Neural progenitor cell (in vitro differentiated cells): ENCODE data around the gene NEDD4. TPM values are rescaled to one million over a fixed set of nuclear protein-coding genes. Genes with fewer than 3 reads are reported as not detected.

Experiments
- DNase-seq: peaks from one replicate; pipeline ENCODE4 v3.0.0-alpha.2; 2016; ENCODE audit warnings: low spot score
- H2AFZ ChIP-seq: fragments of 200-600 bp; sonication (generic); replicated peaks from 2 replicates; pipeline ENCODE4 v1.6.1; 2016; ENCODE audit warnings: antibody characterized with exemption
- H3F3A ChIP-seq: fragments of 200-600 bp; sonication (generic); 2 replicates; pipeline ENCODE4 v1.6.1; 2016; ENCODE audit warnings: antibody characterized with exemption, low read depth
- H3K27ac ChIP-seq: fragments of 200-600 bp; sonication (generic); 2 replicates; pipeline ENCODE4 v1.5.1; 2016; ENCODE audit warnings: mild to moderate bottlenecking
- H3K27me3 ChIP-seq: fragments of 200-600 bp; sonication (generic); 2 replicates; pipeline ENCODE4 v1.6.1; 2016; ENCODE audit warnings: mild to moderate bottlenecking, moderate library complexity
- H3K36me3 ChIP-seq: fragments of 200-600 bp; sonication (generic); 2 replicates; pipeline ENCODE4 v1.5.1; 2016
- H3K4me1 ChIP-seq: fragments of 200-600 bp; sonication (generic); 2 replicates; pipeline ENCODE4 v1.6.1; 2016; ENCODE audit warnings: mixed run types
- H3K4me2 ChIP-seq: fragments of 200-600 bp; sonication (generic); 2 replicates; pipeline ENCODE4 v1.6.1; 2016
- H3K4me3 ChIP-seq: fragments of 200-600 bp; sonication (generic); 2 replicates; pipeline ENCODE4 v1.5.1; 2016
- H3K79me2 ChIP-seq: fragments of 200-600 bp; sonication (generic); 2 replicates; pipeline ENCODE4 v1.6.1; 2016; ENCODE audit warnings: low read depth
- H3K9ac ChIP-seq: fragments of 200-600 bp; sonication (generic); 2 replicates; pipeline ENCODE4 v1.6.1; 2016
- H3K9me3 ChIP-seq: fragments of 200-600 bp; sonication (generic); 2 replicates; pipeline ENCODE4 v1.5.1; 2016; ENCODE audit warnings: low read depth
- H4K20me1 ChIP-seq: fragments of 200-600 bp; sonication (generic); 2 replicates; pipeline ENCODE4 v1.6.1; 2016; ENCODE audit warnings: low read depth
- H3K27ac Mint-ChIP-seq: 3 replicates; pipeline ENCODE4 v1.8.0; 2021; ENCODE audit warnings: mixed read lengths
- H3K27me3 Mint-ChIP-seq: 2 replicates; pipeline ENCODE4 v1.8.0; 2022; ENCODE audit warnings: low read depth, mild to moderate bottlenecking, inconsistent platforms, moderate library complexity, mixed read lengths; ENCODE audit not compliant: insufficient read depth
- H3K36me3 Mint-ChIP-seq: 3 replicates; pipeline ENCODE4 v1.8.0; 2021; ENCODE audit warnings: mixed read lengths
- H3K4me1 Mint-ChIP-seq: 3 replicates; pipeline ENCODE4 v1.8.0; 2021; ENCODE audit warnings: mixed read lengths
- H3K4me3 Mint-ChIP-seq: 3 replicates; pipeline ENCODE4 v1.8.0; 2021; ENCODE audit warnings: mild to moderate bottlenecking, moderate library complexity, mixed read lengths
- H3K9me3 Mint-ChIP-seq: 3 replicates; pipeline ENCODE4 v1.8.0; 2020; ENCODE audit warnings: mixed read lengths
- CTCF ChIP-seq: fragments of 200-600 bp; sonication (generic); IDR thresholded peaks from 2 replicates; pipeline ENCODE4 v1.5.1; 2017; ENCODE audit warnings: antibody characterized with exemption, mild to moderate bottlenecking
- EZH2 ChIP-seq: fragments of 200-600 bp; sonication (generic); IDR thresholded peaks from 2 replicates; pipeline ENCODE4 v1.6.1; 2017; ENCODE audit warnings: antibody characterized with exemption, mild to moderate bottlenecking, moderate library complexity
- EZH2phosphoT487 ChIP-seq: fragments of 200-600 bp; sonication (generic); IDR thresholded peaks from 2 replicates; pipeline ENCODE4 v1.6.1; 2017; ENCODE audit warnings: antibody characterized with exemption
- total RNA-seq: library from RNA; depleted of rRNA; stranded (reverse); fragments of >200 nt; gene quantifications from 2 replicates; pipeline ENCODE4 v1.2.3, GENCODE V29; 2015; ENCODE audit warnings: low replicate concordance

Gene NEDD4
- total RNA-seq, 1 donor from 2014 or later = 36.7 TPM

GRCh38 chr15:55965091-55965490, 28.3 kb downstream of the NEDD4 start:
- H3K9ac ChIP-seq = no peak overlapping the region
- H3K36me3 ChIP-seq = no peaks in the 10 kb centered on the region
- H3K27me3 ChIP-seq = no peaks in the 10 kb centered on the region
- no peaks in the 10 kb centered on the region for H3K4me1 ChIP-seq
- Mint-ChIP-seq H3K9me3 (no peaks in the 10 kb centered on the region), H3K4me1 (no peaks in the 10 kb centered on the region), H3K36me3 (peaks cover 10% of the 10 kb centered on the region), H3K27ac (no peak overlapping the region), H3K4me3 (no peak overlapping the region), H3K27me3 (no peaks in the 10 kb centered on the region)
- no peaks in the 10 kb centered on the region for H3K79me2 ChIP-seq
- no peaks in the 10 kb centered on the region for H4K20me1 ChIP-seq
- H3K4me2 ChIP-seq = no peak overlapping the region
- H3K27ac ChIP-seq = no peak overlapping the region
- no peak overlapping the region for H2AFZ ChIP-seq
- no peak for TF ChIP-seq CTCF
- TF ChIP-seq EZH2phosphoT487 = no peak
- TF ChIP-seq EZH2 = no peak
- DNase-seq = no peak
- no peak overlapping the region for H3K4me3 ChIP-seq
- H3F3A ChIP-seq = no peaks in the 10 kb centered on the region
- H3K9me3 ChIP-seq = no peaks in the 10 kb centered on the region

- H3K4me1 ChIP-seq = no peaks in the 10 kb centered on the region
- H3K9me3 Mint-ChIP-seq = peaks cover 2% of the 10 kb centered on the region
- no peaks in the 10 kb centered on the region for H3K36me3 ChIP-seq
- no peaks in the 10 kb centered on the region for H3F3A ChIP-seq
- H3K9ac ChIP-seq = no peak overlapping the region
- H3K79me2 ChIP-seq = no peaks in the 10 kb centered on the region
- no peak overlapping the region for H2AFZ ChIP-seq
- no peak overlapping the region for H3K4me3 Mint-ChIP-seq
- H3K36me3 Mint-ChIP-seq = peaks cover 8% of the 10 kb centered on the region
- no peaks in the 10 kb centered on the region for H3K9me3 ChIP-seq
- no peaks in the 10 kb centered on the region for H3K27me3 ChIP-seq
- no peaks in the 10 kb centered on the region for H3K4me1 Mint-ChIP-seq
- H3K27ac Mint-ChIP-seq = peak overlapping the region; percentile 10
- no peak overlapping the region for H3K27ac ChIP-seq
- no peak overlapping the region for H3K4me2 ChIP-seq
- no peak overlapping the region for H3K4me3 ChIP-seq
- no peaks in the 10 kb centered on the region for H4K20me1 ChIP-seq
- no peaks in the 10 kb centered on the region for H3K27me3 Mint-ChIP-seq
- TF ChIP-seq EZH2phosphoT487 (no peak), EZH2 (no peak), CTCF (no peak)
- DNase-seq = no peak
These were observed 32.5 kb downstream of the NEDD4 start for GRCh38 chr15:55960946-55961345.

GRCh38 chr15:55959744-55960447, 33.5 kb downstream of the NEDD4 start:
- H3K4me2 ChIP-seq = no peak overlapping the region
- TF ChIP-seq EZH2phosphoT487 (no peak), EZH2 (no peak), CTCF (no peak)
- H2AFZ ChIP-seq = no peak overlapping the region
- H3K79me2 ChIP-seq = no peaks in the 10 kb centered on the region
- H3K9me3 ChIP-seq = no peaks in the 10 kb centered on the region
- no peaks in the 10 kb centered on the region for H3K4me1 ChIP-seq
- H3F3A ChIP-seq = no peaks in the 10 kb centered on the region
- H3K36me3 ChIP-seq = no peaks in the 10 kb centered on the region
- Mint-ChIP-seq H3K27me3 (no peaks in the 10 kb centered on the region), H3K4me1 (no peaks in the 10 kb centered on the region), H3K27ac (no peak overlapping the region), H3K9me3 (peaks cover 2% of the 10 kb centered on the region), H3K4me3 (no peak overlapping the region), H3K36me3 (peaks cover 1% of the 10 kb centered on the region)
- H3K4me3 ChIP-seq = no peak overlapping the region
- H3K9ac ChIP-seq = no peak overlapping the region
- H3K27me3 ChIP-seq = no peaks in the 10 kb centered on the region
- no peak overlapping the region for H3K27ac ChIP-seq
- no peaks in the 10 kb centered on the region for H4K20me1 ChIP-seq
- no peak for DNase-seq
